T47D (cell line): Measurements from ENCODE around the gene FARP1.
A peak's percentile ranks its signal among the peaks of the same experiment; 100 is the strongest.

ENCODE experiments used
- DNase-seq, 2 experiments: peaks; one replicate each; pipeline versions ENCODE4 v3.0.0 to v3.0.0-alpha.2; 2011 to 2012; ENCODE audit warnings: low read depth in 1 of 2, low spot score in 1 of 2
- JUND ChIP-seq: IDR thresholded peaks from 2 replicates; pipeline ENCODE4 v1.6.1; 2012; ENCODE audit warnings: low read depth
- in situ Hi-C: cut with HindIII; loops from 2 replicates; pipeline ENCODE4 v1.10.0; 2016; ENCODE audit warnings: low sequenced_read_pairs, low pct_unique_long_range_greater_than_20kb

FARP1 gene

DNA sequence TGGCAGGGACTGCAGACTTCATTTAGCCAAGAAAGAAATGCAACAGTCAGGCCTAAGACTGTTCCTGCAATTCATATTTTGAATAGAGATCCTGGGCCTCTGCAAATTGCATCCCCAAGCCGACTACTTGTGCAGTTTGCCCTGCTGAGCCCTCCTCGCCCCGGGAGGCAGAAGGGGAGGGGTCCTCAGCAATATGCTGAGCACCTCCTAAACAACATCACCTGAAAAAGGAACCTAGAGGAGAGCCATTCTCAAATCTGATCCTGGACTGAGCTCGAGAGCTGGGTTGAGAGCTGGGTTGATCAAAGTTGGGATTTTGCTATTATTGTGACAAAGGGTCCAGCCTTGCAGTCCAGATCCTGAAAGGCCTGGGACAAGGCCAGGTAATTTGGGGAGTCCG lies 304.2 kb downstream of the FARP1 start:
- no peak for TF ChIP-seq JUND
- DNase-seq, result no peak
- in situ Hi-C loops, result no loop called here

DNA sequence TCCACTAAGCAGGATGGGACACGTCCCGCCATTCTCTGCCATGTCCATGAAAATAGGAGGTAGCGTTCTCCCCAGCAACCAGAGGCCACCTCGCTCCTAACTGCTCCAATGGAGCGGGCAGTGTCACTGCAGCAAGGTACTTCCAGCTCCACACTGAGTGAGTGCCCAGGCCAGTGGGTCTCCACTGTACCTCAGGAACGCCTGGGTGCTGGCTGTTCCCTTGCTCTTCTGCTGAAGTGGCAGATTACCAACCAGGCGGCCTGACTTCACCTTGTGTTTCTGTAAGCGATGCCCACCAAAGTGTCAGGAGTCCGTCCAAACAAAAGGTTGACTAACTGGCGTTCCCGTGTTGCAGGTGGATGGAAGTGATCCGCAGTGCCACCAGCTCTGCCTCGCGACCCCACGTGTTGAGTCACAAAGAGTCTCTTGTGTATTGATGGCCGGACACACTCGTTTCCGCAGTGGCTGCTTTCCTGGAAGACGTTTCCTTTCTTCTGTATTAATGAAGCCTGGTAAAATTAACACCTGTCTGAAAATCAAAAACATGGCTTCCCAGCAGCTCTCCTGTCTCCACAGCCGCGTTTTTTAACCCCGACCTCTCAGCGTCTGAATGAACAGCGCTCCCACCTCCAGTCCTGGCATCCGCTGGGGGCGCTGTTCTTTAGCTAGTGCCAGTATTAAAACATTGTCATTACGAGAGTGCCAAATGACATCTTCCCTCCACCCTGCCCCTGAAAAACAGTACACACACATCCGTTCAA lies 305.2 kb downstream of the FARP1 start:
- peak in 1 of 2 experiments; percentile 48 for DNase-seq
- in situ Hi-C loops, result no loop called here
- no peak for TF ChIP-seq JUND

DNA sequence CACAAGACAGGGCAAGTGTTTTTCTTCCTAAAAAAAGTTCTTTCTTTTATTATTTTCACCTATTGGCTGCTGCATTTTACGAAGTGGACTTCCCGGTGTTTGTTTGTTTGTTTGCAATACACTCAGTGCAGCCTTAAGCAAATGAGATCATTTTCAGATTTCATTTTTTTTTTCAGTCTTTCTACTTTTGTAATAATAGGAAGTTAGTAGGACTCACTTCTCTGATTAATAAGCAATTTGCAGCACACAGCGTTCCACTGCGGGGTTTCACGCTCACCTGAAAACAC lies 305.7 kb downstream of the FARP1 start:
- no peak for DNase-seq
- in situ Hi-C loops, result no loop called here
- no peak for TF ChIP-seq JUND

DNA sequence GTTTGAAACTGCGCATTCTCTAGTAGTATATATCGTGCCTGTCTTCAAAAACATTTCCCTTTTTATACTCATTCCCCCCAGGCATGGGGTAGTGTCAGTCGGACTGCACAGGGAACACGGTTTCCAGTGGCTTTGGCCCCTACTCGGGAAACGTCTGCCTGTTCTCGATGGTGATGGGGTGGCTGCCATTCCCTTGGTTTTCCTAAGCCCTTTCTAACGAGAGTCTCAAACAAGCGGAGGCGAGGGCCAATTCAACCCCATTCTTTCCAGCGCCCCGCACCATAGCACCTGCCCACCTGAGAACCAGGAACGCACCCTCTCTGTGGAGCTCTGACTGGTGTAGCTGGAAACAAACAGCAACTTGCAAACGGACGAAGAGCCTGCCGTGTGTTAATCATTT lies 306.4 kb downstream of the FARP1 start:
- in situ Hi-C loops, result no loop called here
- no peak for TF ChIP-seq JUND
- DNase-seq, result no peak

DNA sequence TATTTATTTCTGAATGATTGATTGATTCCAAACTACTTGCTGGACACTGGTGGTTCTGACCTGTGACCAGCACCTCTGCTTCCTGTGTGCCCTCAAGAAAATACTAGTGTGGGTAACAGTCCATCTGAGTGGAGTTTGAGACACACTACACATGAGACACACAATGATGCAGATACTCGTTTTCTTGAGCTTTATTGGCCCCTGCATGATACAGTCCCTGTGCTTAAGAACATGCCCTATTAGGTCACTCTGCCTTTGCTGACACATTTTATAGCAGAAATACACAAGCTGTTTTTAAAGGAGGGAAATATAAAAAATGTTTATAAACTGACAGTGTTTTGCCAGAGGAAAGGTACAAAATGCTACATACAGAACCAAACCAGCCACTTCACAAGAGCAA lies 307.1 kb downstream of the FARP1 start:
- in situ Hi-C loops, result no loop called here
- no peak for DNase-seq
- no peak for TF ChIP-seq JUND

DNA sequence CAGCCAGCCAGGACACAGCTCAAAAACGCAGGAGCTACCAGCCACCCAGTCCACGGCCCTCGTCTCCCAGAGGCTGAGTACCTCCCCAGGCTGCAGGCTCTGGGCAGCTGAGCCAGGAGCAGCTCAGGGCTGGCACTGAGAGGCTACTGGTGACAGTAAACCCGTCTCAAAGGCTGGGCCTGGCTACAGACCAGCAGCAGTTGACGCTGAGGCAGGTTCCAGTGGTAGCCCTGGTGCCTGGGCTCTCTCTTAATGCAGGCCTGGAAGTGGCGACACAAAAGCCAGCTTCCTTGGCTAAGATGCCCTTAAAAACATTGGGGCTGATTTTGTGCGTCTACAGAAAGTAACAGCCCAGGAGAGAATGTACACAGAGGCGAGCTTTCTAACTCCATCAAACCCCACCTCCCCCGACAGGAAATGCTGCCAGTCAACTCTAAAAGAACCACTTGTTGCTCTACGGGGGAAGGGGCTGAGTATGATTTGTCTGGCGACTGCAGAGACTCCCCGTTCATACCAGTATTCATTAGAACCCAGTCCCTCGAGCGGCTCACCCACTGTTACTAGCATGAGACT lies 307.7 kb downstream of the FARP1 start:
- TF ChIP-seq JUND, result no peak
- in situ Hi-C loops, result no loop called here
- DNase-seq, result no peak

DNA sequence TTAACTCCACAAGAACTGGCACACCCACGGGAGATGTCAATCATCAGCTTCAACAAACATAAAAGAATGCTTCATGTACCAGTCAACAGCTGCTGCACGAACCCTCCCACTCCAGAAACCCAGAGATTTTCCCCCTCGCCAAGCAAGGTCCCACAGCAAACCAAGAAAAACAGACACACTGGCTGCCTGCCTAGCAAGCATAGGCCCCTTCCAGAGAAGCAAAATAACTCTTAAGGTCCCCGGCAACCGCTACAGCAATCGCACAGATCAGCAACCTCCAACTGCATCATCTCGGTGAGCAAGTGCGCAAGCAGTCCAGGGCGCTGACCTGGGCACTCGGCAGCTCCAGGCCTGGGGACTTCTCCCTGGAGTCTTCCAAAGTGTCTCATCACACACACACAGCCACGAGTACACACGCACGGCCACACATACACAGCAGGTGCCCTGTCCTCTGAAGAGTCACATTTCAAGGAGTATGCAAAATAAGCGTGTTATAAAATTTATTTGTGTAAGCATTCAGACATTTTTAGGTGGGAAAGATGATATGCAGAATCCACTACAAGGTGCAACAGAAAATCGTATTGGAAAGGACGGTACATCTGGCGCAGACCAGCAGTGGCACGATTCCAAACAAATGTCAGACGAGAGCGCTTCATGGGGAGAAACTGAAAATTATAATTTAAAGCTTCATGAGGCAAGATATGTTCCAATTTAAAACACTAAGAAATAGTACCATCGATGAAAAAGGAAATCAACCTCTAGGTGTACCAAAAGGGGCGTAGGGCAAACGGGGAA lies 309.0 kb downstream of the FARP1 start:
- in situ Hi-C loops, result no loop called here
- TF ChIP-seq JUND, result no peak
- DNase-seq, result peak in 1 of 2 experiments; percentile 26

DNA sequence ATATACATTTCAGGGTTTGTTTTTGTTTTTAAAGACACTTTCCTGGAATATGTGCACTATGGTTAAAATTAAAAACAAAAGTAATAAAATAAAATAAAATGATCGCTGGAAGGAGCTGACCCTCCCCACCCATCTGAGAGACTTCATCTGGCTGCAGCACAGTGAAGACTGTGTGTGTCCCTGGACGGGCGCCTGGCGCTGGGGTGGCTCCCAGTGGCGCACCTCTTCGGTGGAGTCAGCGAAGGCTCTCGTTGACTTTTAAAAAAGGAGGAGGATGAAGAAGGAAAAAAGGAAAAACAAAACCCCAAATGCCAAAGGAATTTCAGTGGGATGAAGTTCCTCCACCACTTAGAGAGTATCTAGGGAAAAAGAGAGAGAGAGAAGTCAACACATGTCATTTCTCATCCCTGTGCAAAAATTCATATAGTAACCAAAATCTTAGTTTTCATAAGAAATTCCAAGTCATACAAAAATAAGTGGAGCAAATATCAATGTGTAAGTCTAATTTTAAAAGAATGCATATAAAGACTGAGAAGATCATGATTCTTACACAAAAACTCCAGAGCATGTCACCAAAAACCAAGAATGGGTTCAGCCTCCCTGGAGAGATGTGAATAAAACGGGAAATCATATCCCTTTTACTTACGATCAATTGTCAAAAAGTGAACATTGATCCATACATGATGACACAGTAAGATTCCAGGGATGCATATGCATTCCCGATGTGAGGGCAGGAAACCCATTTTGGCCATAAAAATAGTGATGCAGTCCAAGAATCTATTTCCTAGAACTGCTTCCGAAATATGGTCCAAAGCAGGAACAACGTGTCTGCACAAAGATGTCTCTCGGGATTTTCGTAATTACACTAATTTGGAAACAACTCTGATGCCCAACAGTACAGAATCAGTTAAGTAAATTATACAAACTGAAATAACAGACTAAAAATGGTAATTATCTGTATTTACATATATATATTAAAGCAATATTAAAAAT lies 310.3 kb downstream of the FARP1 start:
- TF ChIP-seq JUND, result no peak
- DNase-seq, result no peak
- in situ Hi-C loops, result no loop called here

DNA sequence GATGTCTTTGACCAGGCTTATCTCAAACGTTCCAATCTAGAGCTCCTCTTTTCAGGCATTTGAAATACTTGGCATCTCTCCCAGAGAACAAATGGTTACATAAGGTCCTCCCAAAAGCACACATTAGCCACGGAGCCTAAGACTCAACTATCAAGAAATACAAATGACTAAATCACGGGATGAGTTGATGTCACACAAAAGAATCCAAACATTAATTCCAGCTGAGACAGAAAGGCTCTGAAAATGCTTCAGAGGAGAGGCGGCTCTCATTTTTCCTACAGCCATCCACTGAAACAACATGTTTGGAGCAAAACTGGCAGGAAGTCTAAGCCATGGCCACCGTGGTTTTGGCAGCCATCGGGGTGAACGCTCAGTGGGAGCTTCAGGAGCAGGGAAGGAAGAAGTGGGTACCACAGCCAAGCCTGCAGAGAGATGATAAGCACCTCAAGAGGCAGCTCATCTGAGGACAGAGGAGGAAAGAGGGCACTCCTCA lies 311.5 kb downstream of the FARP1 start:
- in situ Hi-C loops, result no loop called here
- TF ChIP-seq JUND, result no peak
- peak in 1 of 2 experiments; percentile 24 for DNase-seq

DNA sequence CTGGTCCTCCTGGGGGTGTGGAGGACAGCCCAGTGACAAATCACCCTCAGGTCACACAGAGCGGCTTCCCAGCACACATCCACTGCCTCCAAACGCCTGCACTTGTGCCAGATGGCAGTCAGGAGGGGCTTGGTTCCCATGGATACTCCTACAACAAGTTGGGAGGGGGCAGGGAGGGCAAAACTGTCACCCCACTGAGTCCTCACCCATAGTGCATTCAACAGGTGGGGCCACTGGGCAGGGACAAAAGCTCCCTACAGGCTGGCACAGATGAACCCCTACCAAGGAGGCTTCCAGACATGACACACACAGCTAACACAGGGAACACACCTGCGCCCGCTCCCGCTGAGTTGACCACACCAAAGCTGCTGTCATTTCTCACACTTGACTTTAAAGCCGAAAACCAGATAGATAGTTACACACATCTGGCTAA lies 313.5 kb downstream of the FARP1 start:
- no peak for TF ChIP-seq JUND
- DNase-seq, result no peak
- in situ Hi-C loops, result no loop called here

DNA sequence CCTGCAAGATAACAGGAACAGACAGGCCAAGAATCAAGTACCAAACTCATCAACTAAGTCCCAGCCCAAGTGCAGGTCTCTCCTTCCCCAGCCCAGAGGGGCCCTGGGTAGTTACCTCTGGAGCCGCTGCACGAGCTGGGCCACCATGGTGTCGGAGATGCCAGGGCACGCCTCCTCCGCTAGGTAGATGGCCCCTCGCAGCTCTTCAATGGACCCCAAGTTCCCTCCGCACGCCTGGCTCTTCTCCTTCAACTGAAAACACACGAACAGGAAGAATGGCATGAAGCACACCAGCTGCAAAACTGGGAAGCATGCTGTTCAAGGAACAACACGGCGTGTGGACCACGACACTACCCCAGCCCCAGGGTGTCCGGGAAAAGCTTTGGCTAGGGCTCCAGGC lies 314.2 kb downstream of the FARP1 start:
- in situ Hi-C loops, result no loop called here
- no peak for TF ChIP-seq JUND
- no peak for DNase-seq

DNA sequence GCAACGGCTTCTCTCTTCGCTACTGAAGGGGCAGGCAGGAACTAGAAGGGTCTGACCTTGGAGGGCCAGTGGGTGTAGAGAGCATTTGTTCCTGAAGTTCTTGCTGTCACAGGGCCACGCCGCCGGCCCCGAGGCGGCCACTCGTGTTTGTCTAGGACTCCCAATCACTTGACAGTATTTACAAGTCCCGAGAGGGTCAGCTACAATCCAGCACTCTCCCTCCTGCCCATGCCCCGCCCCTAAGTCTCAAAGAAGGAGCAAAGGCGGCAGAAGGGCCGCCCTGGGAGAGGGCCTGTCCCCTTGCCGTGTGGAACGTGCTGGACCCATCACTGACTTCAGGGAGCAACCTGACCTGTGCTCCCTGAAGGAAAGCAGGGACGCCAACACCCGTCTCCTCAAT lies 315.5 kb downstream of the FARP1 start:
- no peak for TF ChIP-seq JUND
- DNase-seq, result no peak
- in situ Hi-C loops, result no loop called here
